T1000 (cell line): ENCODE measurements around the gene UBE2K.
"Not testable (repeated sequence)": the region's sequence is repeated elsewhere in the genome, so short reads cannot be mapped to it uniquely, and the experiment has no call there.

Source experiments
- DNase-seq: peaks from one replicate; lab custom pipeline; 2025; ENCODE audit warnings: mixed read lengths; lab: John Stamatoyannopoulos, UW

The UBE2K gene

GRCh38 chr4:39697740-39698423 lies at the start of gene UBE2K:
TSS of gene UBE2K (plus strand) at chr4:39698136. CDS start at chr4:39698328, 192 bp downstream.
- DNase-seq, result peak; percentile 94

GRCh38 chr4:39648213-39648612 lies 49.7 kb upstream of the UBE2K start:
- DNase-seq, result no peak

GRCh38 chr4:39648827-39649558 lies 48.9 kb upstream of the UBE2K start:
- no peak for DNase-seq

GRCh38 chr4:39649639-39650265 lies 48.2 kb upstream of the UBE2K start:
- DNase-seq, result no peak

GRCh38 chr4:39651586-39651985 lies 46.4 kb upstream of the UBE2K start:
- not testable (repeated sequence) for DNase-seq

GRCh38 chr4:39655211-39655610 lies 42.7 kb upstream of the UBE2K start:
- DNase-seq, result no peak

- DNase-seq, result no peak
Measured at GRCh38 chr4:39655876-39656275, 42.1 kb upstream of the UBE2K start.

- DNase-seq, result not testable (repeated sequence)
Measured at GRCh38 chr4:39656638-39657037, 41.3 kb upstream of the UBE2K start.

- no peak for DNase-seq
Measured at GRCh38 chr4:39657465-39657864, 40.5 kb upstream of the UBE2K start.

- DNase-seq, result no peak
Measured at GRCh38 chr4:39658756-39659155, 39.2 kb upstream of the UBE2K start.

- no peak for DNase-seq
Measured at GRCh38 chr4:39660045-39660444, 37.9 kb upstream of the UBE2K start.

- DNase-seq, result no peak
Measured at GRCh38 chr4:39660757-39661156, 37.2 kb upstream of the UBE2K start.

GRCh38 chr4:39662683-39663082 lies 35.3 kb upstream of the UBE2K start:
- no peak for DNase-seq

GRCh38 chr4:39664828-39665731 lies 32.9 kb upstream of the UBE2K start:
- no peak for DNase-seq

- no peak for DNase-seq
Measured at GRCh38 chr4:39667706-39668105, 30.2 kb upstream of the UBE2K start.

GRCh38 chr4:39668887-39669286 lies 29.0 kb upstream of the UBE2K start:
- no peak for DNase-seq

GRCh38 chr4:39670296-39670695 lies 27.6 kb upstream of the UBE2K start:
- DNase-seq, result not testable (repeated sequence)

GRCh38 chr4:39675681-39676080 lies 22.3 kb upstream of the UBE2K start:
- DNase-seq, result not testable (repeated sequence)

GRCh38 chr4:39681003-39681402 lies 16.9 kb upstream of the UBE2K start:
- DNase-seq, result not testable (repeated sequence)

- no peak for DNase-seq
Measured at GRCh38 chr4:39682138-39682537, 15.8 kb upstream of the UBE2K start.

GRCh38 chr4:39685990-39686389 lies 11.9 kb upstream of the UBE2K start:
- no peak for DNase-seq

- no peak for DNase-seq
Measured at GRCh38 chr4:39687014-39687413, 10.9 kb upstream of the UBE2K start.
